K562 (cell line): ENCODE measurements around the gene EIF1B. TPM values are rescaled to one million over a fixed set of nuclear protein-coding genes. Genes with fewer than 3 reads are reported as not detected.

ENCODE experiments used
- ATAC-seq: fragments of 200-7000 bp; cut with Tn5 transposase; 3 replicates; pipeline ENCODE4 v1.9.1; 2020; ENCODE audit warnings: moderate library complexity
- BruUV-seq: library from RNA; stranded (reverse); fragments of 400-500 nt; replicated peaks from 2 replicates; lab custom pipeline; 2021; lab: Mats Ljungman, UMichigan
- CTCF ChIA-PET: fragments of 300-600 bp; formaldehyde crosslinking; extraction: SDS; loops from one replicate; lab custom pipeline; 2021; ENCODE audit warnings: low intra/inter-chr PET ratio; lab: Yijun Ruan, JAX
- POLR2A ChIA-PET: fragments of 300-600, 350-650 bp; sonication (Branson Sonifier 250); formaldehyde crosslinking; extraction: SDS; loops from one replicate; lab custom pipeline; 2021; ENCODE audit warnings: antibody characterized with exemption, inconsistent platforms; lab: Yijun Ruan, JAX
- DNase-seq, 4 experiments: peaks; one replicate each; pipeline versions ENCODE4 v3.0.0 to v3.0.0-alpha.2; 2011 to 2018; ENCODE audit warnings: low spot score in 3 of 4, mixed read lengths in 3 of 4; ENCODE audit errors: extremely low read depth in 1 of 4
- FAIRE-seq: peaks from 2 replicates; lab custom pipeline; 2011; peaks lifted over from hg19 to GRCh38; lab: Jason Lieb, UNC
- H2AFZ ChIP-seq: 2 replicates; pipeline ENCODE4 v1.6.0; 2011; ENCODE audit warnings: low read depth, low read length, control low read depth, inconsistent platforms
- H3K27ac ChIP-seq: fragments of 200-600 bp; 3 replicates; pipeline ENCODE4 v1.8.0; 2011; ENCODE audit warnings: low read depth, mild to moderate bottlenecking, control low read depth, inconsistent platforms, low read length, moderate library complexity, mixed read lengths; ENCODE audit errors: extremely low read depth
- H3K27me3 ChIP-seq, 2 experiments: fragments of 300-600 bp in 1 of 2; 2 replicates in 1 of 2; 3 replicates in 1 of 2; pipeline versions ENCODE4 v1.6.0 to v1.8.0; 2011; ENCODE audit warnings: inconsistent platforms in 2 of 2, low read length in 2 of 2, mild to moderate bottlenecking in 1 of 2, mixed read lengths in 1 of 2, moderate library complexity in 1 of 2; ENCODE audit not compliant: control insufficient read depth in 2 of 2, insufficient read depth in 2 of 2
- H3K36me3 ChIP-seq: fragments of 300-600 bp; 3 replicates; pipeline ENCODE4 v1.8.0; 2011; ENCODE audit warnings: mild to moderate bottlenecking, low read length, inconsistent platforms; ENCODE audit not compliant: control insufficient read depth, insufficient read depth
- H3K4me1 ChIP-seq, 2 experiments: fragments of 200-600 bp in 1 of 2; replicated peaks in 1 of 2; 2 replicates in 1 of 2; 3 replicates in 1 of 2; pipeline versions ENCODE4 v1.5.1 to v1.8.0; 2011; ENCODE audit warnings: inconsistent platforms in 2 of 2, low read length in 2 of 2, mild to moderate bottlenecking in 1 of 2, mixed read lengths in 1 of 2, moderate library complexity in 1 of 2; ENCODE audit not compliant: control insufficient read depth in 2 of 2, insufficient read depth in 2 of 2
- H3K4me2 ChIP-seq: 2 replicates; pipeline ENCODE4 v1.6.1; 2011; ENCODE audit warnings: low read length, control low read depth, inconsistent platforms, mixed read lengths; ENCODE audit not compliant: insufficient read depth
- H3K4me3 ChIP-seq: fragments of 200-600 bp; sonication (generic), shearing (Covaris generic); 2 replicates; pipeline ENCODE4 v1.5.1; 2016; ENCODE audit warnings: control low read depth, inconsistent platforms
- H3K79me2 ChIP-seq: fragments of 200-600 bp; 3 replicates; pipeline ENCODE4 v1.8.0; 2011; ENCODE audit warnings: low read length, inconsistent platforms; ENCODE audit not compliant: control insufficient read depth, insufficient read depth
- H3K9ac ChIP-seq, 2 experiments: 2 replicates each; pipeline versions ENCODE4 v1.6.0 to v1.6.1; 2011; ENCODE audit warnings: low read depth in 2 of 2, low read length in 2 of 2, control low read depth in 1 of 2, inconsistent platforms in 1 of 2, mild to moderate bottlenecking in 1 of 2, mixed read lengths in 1 of 2; ENCODE audit not compliant: insufficient read depth in 1 of 2
- H3K9me1 ChIP-seq: one replicate; pipeline ENCODE4 v1.6.0; 2011; ENCODE audit warnings: inconsistent platforms, mild to moderate bottlenecking, low read length, moderate library complexity; ENCODE audit not compliant: control insufficient read depth, insufficient read depth
- H3K9me3 ChIP-seq: replicated peaks from 2 replicates; pipeline ENCODE4 v1.5.1; 2011; ENCODE audit warnings: low read depth, low read length, inconsistent platforms; ENCODE audit not compliant: control insufficient read depth, insufficient read depth
- H4K20me1 ChIP-seq: replicated peaks from 2 replicates; pipeline ENCODE4 v1.6.1; 2011; ENCODE audit warnings: low read length, inconsistent platforms, mixed read lengths; ENCODE audit not compliant: control insufficient read depth, insufficient read depth
- DLX4 ChIP-seq: fragments of 250-450 bp; sonication (Bioruptor Pico); IDR thresholded peaks from 2 replicates; pipeline ENCODE4 v1.6.1; 2021; ENCODE audit warnings: mild to moderate bottlenecking
- MIER1 ChIP-seq: fragments of 450-650 bp; IDR thresholded peaks from 2 replicates; pipeline ENCODE4 v1.6.1; 2016; ENCODE audit warnings: antibody characterized with exemption, mild to moderate bottlenecking, low read depth
- NR1H2 ChIP-seq: sonication (generic); formaldehyde crosslinking; IDR thresholded peaks from 2 replicates; pipeline ENCODE4 v1.4.0; 2020; ENCODE audit warnings: mild to moderate bottlenecking, missing genetic modification reagents
- REST ChIP-seq, 2 experiments: fragments of 450-650 bp; formaldehyde crosslinking in 1 of 2; IDR thresholded peaks; 2 replicates each; pipeline versions ENCODE4 v1.4.0 to v1.6.1; 2014 to 2020; ENCODE audit warnings: mild to moderate bottlenecking in 2 of 2, borderline replicate concordance in 1 of 2, low read depth in 1 of 2
- SRSF3 ChIP-seq: fragments of 200-400 bp; formaldehyde crosslinking; IDR thresholded peaks from 2 replicates; pipeline ENCODE4 v1.6.1; 2016; ENCODE audit warnings: mild to moderate bottlenecking, low read length, moderate library complexity; ENCODE audit not compliant: insufficient read depth
- XRCC4 ChIP-seq: IDR thresholded peaks from one replicate; pipeline ENCODE4 v1.6.1; 2011; ENCODE audit not compliant: insufficient read depth, insufficient read length; ENCODE audit errors: extremely low read depth
- ZNF316 ChIP-seq: fragments of 450-650 bp; IDR thresholded peaks from 2 replicates; pipeline ENCODE4 v1.6.1; 2016
- ZNF507 ChIP-seq: conservative IDR thresholded peaks from 2 replicates; pipeline ENCODE4 v1.6.1; 2017; ENCODE audit warnings: missing genetic modification characterization, missing compliant biosample characterization
- ZNF785 ChIP-seq: fragments of 250-450 bp; sonication (Bioruptor Pico); IDR thresholded peaks from 2 replicates; pipeline ENCODE4 v1.4.0; 2020; ENCODE audit warnings: mild to moderate bottlenecking
- whole genome bisulfite sequencing: fragments of 100-300 bp; shearing (Covaris generic); methylation state at CpG from one replicate; pipeline ENCODE4 v1.1.6; 2016; ENCODE audit warnings: low coverage, mixed read lengths; ENCODE audit not compliant: insufficient coverage; ENCODE audit errors: missing lambda C conversion rate; 5-methylcytosine and 5-hydroxymethylcytosine counted together
- in situ Hi-C: fragments of 300-500 bp; cut with MboI; formaldehyde crosslinking; loops from 4 replicates; pipeline ENCODE4 v1.15.0; 2018; ENCODE audit warnings: inconsistent platforms, mixed read lengths
- intact Hi-C: fragments of 100-400 bp; cut with micrococcal nuclease; formaldehyde crosslinking; loops from 2 replicates; pipeline ENCODE4 v1.14.2; 2022
- polyA plus RNA-seq, 8 experiments: library from polyadenylated mRNA; depleted of rRNA in 4 of 8; stranded (reverse) in 5 of 8; unstranded in 3 of 8; fragments of >200 nt; fragmentation: Nextera tagmentation in 2 of 8; fragmentation: Illumina TruSeq in 1 of 8; extraction: Ambion mirVana in 2 of 8; extraction: Trizol in 1 of 8; gene quantifications; 2 replicates each; pipeline versions ENCODE4 v1.2.1 to v1.2.3, GENCODE V29; 2011 to 2014; ENCODE audit warnings: inconsistent platforms in 1 of 8, missing spikeins in 1 of 8
- total RNA-seq, 7 experiments: library from RNA; depleted of rRNA in 6 of 7; stranded (reverse); fragments of >200 nt in 6 of 7; fragmentation: Illumina TruSeq in 2 of 7; extraction: Trizol in 2 of 7; gene quantifications; 2 replicates each; pipeline versions ENCODE4 v1.2.1 to v1.2.3, GENCODE V29; 2011 to 2021; ENCODE audit warnings: low replicate concordance in 1 of 7
- TF ChIP-seq, protein P1 (sequence below): fragments of 250-450 bp; sonication (Bioruptor Pico); IDR thresholded peaks from 2 replicates; pipeline ENCODE4 v1.8.0; 2021; ENCODE audit warnings: borderline replicate concordance, mild to moderate bottlenecking, moderate library complexity; ENCODE audit not compliant: poor library complexity, severe bottlenecking
- TF ChIP-seq, protein P2 (sequence below): fragments of 250-450 bp; sonication (Bioruptor Pico); IDR thresholded peaks from 2 replicates; pipeline ENCODE4 v1.4.0; 2020; ENCODE audit warnings: mild to moderate bottlenecking, moderate library complexity

Gene EIF1B
- total and polyA plus RNA-seq, 9 of the 15 experiments (the other 6 are each of a cell fraction or from before 2014, with no cell fraction given), result 18.1 to 184 (median 78.9) TPM

GRCh38 chr3:40304352-40304751 is 5.2 kb upstream of the EIF1B start:
- 63% methylated on average over 2 of the region's 2 CpGs for WGBS
- peaks cover 2% of the 10 kb centered on the region; the same call in 1 of the 2 replicates for H3K9me3 ChIP-seq
- no peak overlapping the region for H3K4me2 ChIP-seq
- H3K79me2 ChIP-seq, result peaks cover 5% of the 10 kb centered on the region; the same call in 2 of the 3 replicates
- no peak for FAIRE-seq
- POLR2A ChIA-PET, result interaction anchor here (0.9 to 1.6 kb wide), 3 partner anchors 10 to 161 kb away, joined by 3 to 10 read pairs (median 3); no protein-coding TSS in a partner anchor
- no peak overlapping the region for H2AFZ ChIP-seq
- no peak overlapping the region for H3K4me3 ChIP-seq
- in situ Hi-C loops, result loop anchor here (10.0 kb wide), 1 partner anchor 900 kb away; the partner anchor contains the start of gene RPSA
- ATAC-seq, result no peak
- H3K9ac ChIP-seq, result no peak overlapping the region
- CTCF ChIA-PET, result no interaction called here
- DNase-seq, result no peak
- peaks cover 4 to 43% of the 10 kb centered on the region in 2 experiments; a peak in 4 of 5 replicates for H3K4me1 ChIP-seq
- H3K27ac ChIP-seq, result no peak overlapping the region
- no peaks in the 10 kb centered on the region for H4K20me1 ChIP-seq
- no TSS peak for BruUV-seq
- peaks cover under 1% of the 10 kb centered on the region; the same call in 1 of the 3 replicates for H3K36me3 ChIP-seq
- no peaks in the 10 kb centered on the region for H3K27me3 ChIP-seq
- no peaks in the 10 kb centered on the region for H3K9me1 ChIP-seq
- intact Hi-C loops, result loop anchor here (10.0 kb wide), 1 partner anchor 900 kb away; the partner anchor contains the start of gene RPSA
- no peak for TF ChIP-seq XRCC4
- TF ChIP-seq, protein P1, sequence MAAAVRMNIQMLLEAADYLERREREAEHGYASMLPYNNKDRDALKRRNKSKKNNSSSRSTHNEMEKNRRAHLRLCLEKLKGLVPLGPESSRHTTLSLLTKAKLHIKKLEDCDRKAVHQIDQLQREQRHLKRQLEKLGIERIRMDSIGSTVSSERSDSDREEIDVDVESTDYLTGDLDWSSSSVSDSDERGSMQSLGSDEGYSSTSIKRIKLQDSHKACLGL (CRISPR knock-in tag), result no peak
- no peak for TF ChIP-seq SRSF3
- TF ChIP-seq ZNF785 (CRISPR knock-in tag), result no peak
- TF ChIP-seq ZNF316, result no peak
- TF ChIP-seq, protein P2, sequence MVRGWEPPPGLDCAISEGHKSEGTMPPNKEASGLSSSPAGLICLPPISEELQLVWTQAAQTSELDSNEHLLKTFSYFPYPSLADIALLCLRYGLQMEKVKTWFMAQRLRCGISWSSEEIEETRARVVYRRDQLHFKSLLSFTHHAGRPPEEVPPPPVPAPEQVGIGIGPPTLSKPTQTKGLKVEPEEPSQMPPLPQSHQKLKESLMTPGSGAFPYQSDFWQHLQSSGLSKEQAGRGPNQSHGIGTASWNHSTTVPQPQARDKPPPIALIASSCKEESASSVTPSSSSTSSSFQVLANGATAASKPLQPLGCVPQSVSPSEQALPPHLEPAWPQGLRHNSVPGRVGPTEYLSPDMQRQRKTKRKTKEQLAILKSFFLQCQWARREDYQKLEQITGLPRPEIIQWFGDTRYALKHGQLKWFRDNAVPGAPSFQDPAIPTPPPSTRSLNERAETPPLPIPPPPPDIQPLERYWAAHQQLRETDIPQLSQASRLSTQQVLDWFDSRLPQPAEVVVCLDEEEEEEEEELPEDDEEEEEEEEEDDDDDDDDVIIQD (CRISPR knock-in tag), result no peak
- TF ChIP-seq ZNF507 (tag), result no peak
- no peak for TF ChIP-seq MIER1
- TF ChIP-seq REST (IDR thresholded peaks at IDR 0.05; ENCODE audit: borderline replicate concordance), result no peak
- TF ChIP-seq REST (CRISPR knock-in tag; IDR thresholded peaks at IDR 0.05; ENCODE audit: low read depth), result no peak
- TF ChIP-seq DLX4 (CRISPR knock-in tag), result no peak
- no peak for TF ChIP-seq NR1H2
